OCI-LY7 (cell line): ENCODE data around the gene TBC1D2B. TPM values are rescaled to one million over a fixed set of nuclear protein-coding genes. Genes with fewer than 3 reads are reported as not detected.

Experiments
- BruUV-seq: library from RNA; stranded (reverse); fragments of 400-500 nt; replicated peaks from 2 replicates; lab custom pipeline; 2021; lab: Mats Ljungman, UMichigan
- CTCF ChIA-PET: fragments of 300-600 bp; sonication (Branson Sonifier 250); formaldehyde crosslinking; loops from one replicate; lab custom pipeline; 2022; ENCODE audit warnings: antibody characterized with exemption; ENCODE audit not compliant: unreplicated experiment; lab: Charles Lee
- POLR2A ChIA-PET: fragments of 300-600 bp; sonication (Branson Sonifier 250); formaldehyde crosslinking; loops from one replicate; lab custom pipeline; 2022; ENCODE audit warnings: antibody characterized with exemption; lab: Charles Lee
- DNase-seq: peaks from one replicate; pipeline ENCODE4 v3.0.0-alpha.2; 2015; ENCODE audit warnings: low spot score
- H2AFZ ChIP-seq: fragments of 200-600 bp; sonication (generic), shearing (Covaris generic); 2 replicates; pipeline ENCODE4 v1.6.1; 2014; ENCODE audit warnings: mild to moderate bottlenecking, antibody characterized with exemption, low read length, moderate library complexity
- H3K27ac ChIP-seq: fragments of 200-600 bp; sonication (generic); 2 replicates; pipeline ENCODE4 v1.5.1; 2014; ENCODE audit warnings: mixed run types, low read depth, mild to moderate bottlenecking, moderate library complexity, low read length, inconsistent platforms; ENCODE audit not compliant: poor library complexity, severe bottlenecking
- H3K36me3 ChIP-seq: fragments of 200-600 bp; sonication (generic); 2 replicates; pipeline ENCODE4 v1.6.1; 2014; ENCODE audit warnings: mild to moderate bottlenecking, antibody characterized with exemption, low read length, moderate library complexity, mixed read lengths; ENCODE audit not compliant: insufficient read depth
- H3K4me1 ChIP-seq: fragments of 200-600 bp; sonication (generic); 2 replicates; pipeline ENCODE4 v1.5.1; 2014; ENCODE audit warnings: mild to moderate bottlenecking, low read length; ENCODE audit not compliant: insufficient read depth, poor library complexity, severe bottlenecking
- H3K4me2 ChIP-seq: fragments of 200-600 bp; sonication (generic); 2 replicates; pipeline ENCODE4 v1.6.1; 2014; ENCODE audit warnings: mild to moderate bottlenecking, low read length
- H3K4me3 ChIP-seq: fragments of 200-600 bp; sonication (generic); 2 replicates; pipeline ENCODE4 v1.5.1; 2014; ENCODE audit warnings: mild to moderate bottlenecking, low read depth, low read length; ENCODE audit not compliant: poor library complexity, severe bottlenecking
- H3K79me2 ChIP-seq: fragments of 200-600 bp; sonication (generic); 2 replicates; pipeline ENCODE4 v1.6.1; 2016; ENCODE audit warnings: low read depth, mild to moderate bottlenecking, low read length, moderate library complexity, mixed read lengths; ENCODE audit not compliant: insufficient read depth
- H3K9me2 ChIP-seq: fragments of 200-600 bp; sonication (generic); 2 replicates; pipeline ENCODE4 v1.6.1; 2016; ENCODE audit warnings: mild to moderate bottlenecking, low read length, mixed read lengths; ENCODE audit not compliant: insufficient read depth
- H3K9me3 ChIP-seq: fragments of 200-600 bp; sonication (generic); 2 replicates; pipeline ENCODE4 v1.6.1; 2014; ENCODE audit warnings: mild to moderate bottlenecking, mixed run types, low read length, mixed read lengths
- H4K20me1 ChIP-seq: fragments of 200-600 bp; sonication (generic); 2 replicates; pipeline ENCODE4 v1.6.1; 2014; ENCODE audit warnings: mild to moderate bottlenecking, antibody characterized with exemption, low read length, moderate library complexity, mixed read lengths; ENCODE audit not compliant: insufficient read depth
- CTCF ChIP-seq: fragments of 200-600 bp; sonication (generic); conservative IDR thresholded peaks from 2 replicates; pipeline ENCODE4 v1.5.1; 2014; ENCODE audit warnings: mild to moderate bottlenecking, antibody characterized with exemption, low read length, moderate library complexity, mixed read lengths
- EZH2phosphoT487 ChIP-seq: fragments of 200-600 bp; sonication (generic); IDR thresholded peaks from 2 replicates; pipeline ENCODE4 v1.6.1; 2018; ENCODE audit warnings: low read depth, borderline replicate concordance, mild to moderate bottlenecking, mixed run types, antibody characterized with exemption, low read length, moderate library complexity, mixed read lengths
- intact Hi-C: fragments of 100-400 bp; cut with micrococcal nuclease; formaldehyde crosslinking; loops from one replicate; pipeline ENCODE4 v1.10.0; 2022; ENCODE audit not compliant: unreplicated experiment
- total RNA-seq, 2 experiments: library from RNA; depleted of rRNA in 1 of 2; stranded (reverse); fragments of >200 nt in 1 of 2; shearing (Covaris generic) in 1 of 2; gene quantifications; 2 replicates each; pipeline ENCODE4 v1.2.3, GENCODE V29; 2014 to 2022

Gene TBC1D2B
- total RNA-seq, 2 experiments from 2014 or later: 30.9 to 41.5 TPM

- Histone ChIP-seq H3K27ac (peak overlapping the region; percentile 59), H4K20me1 (no peaks in the 10 kb centered on the region), H3K9me2 (no peaks in the 10 kb centered on the region), H3K4me2 (peak overlapping the region; percentile 65), H3K4me3 (no peak overlapping the region), H3K36me3 (no peaks in the 10 kb centered on the region), H2AFZ (no peak overlapping the region), H3K4me1 (peaks cover 57% of the 10 kb centered on the region), H3K79me2 (no peaks in the 10 kb centered on the region), H3K9me3 (no peaks in the 10 kb centered on the region)
- ChIA-PET POLR2A (no interaction called here), CTCF (interaction anchor here (0.6 to 1.1 kb wide), 3 partner anchors 27 to 32 kb away, joined by 3 to 8 read pairs (median 3); no protein-coding TSS in a partner anchor)
- BruUV-seq: no TSS peak
- DNase-seq: no peak
- TF ChIP-seq CTCF (no peak), EZH2phosphoT487 (no peak)
- intact Hi-C loops: no loop called here
Measured at GRCh38 chr15:77991029-77991406, 86.5 kb downstream of the TBC1D2B start.

GRCh38 chr15:77989296-77990143, 88.0 kb downstream of the TBC1D2B start:
- no peak for TF ChIP-seq EZH2phosphoT487
- no peak for TF ChIP-seq CTCF
- BruUV-seq: no TSS peak
- ChIA-PET POLR2A (interaction anchor here (0.7 kb wide), 1 partner anchor 210 kb away, joined by 3 read pairs; no protein-coding TSS in a partner anchor), CTCF (no interaction called here)
- no peak for DNase-seq
- H4K20me1 ChIP-seq: no peaks in the 10 kb centered on the region
- H3K4me1 ChIP-seq: peaks cover 48% of the 10 kb centered on the region
- H3K9me3 ChIP-seq: no peaks in the 10 kb centered on the region
- no peak overlapping the region for H2AFZ ChIP-seq
- no peak overlapping the region for H3K4me3 ChIP-seq
- intact Hi-C loops: no loop called here
- H3K27ac ChIP-seq: peak overlapping the region; percentile 59
- no peaks in the 10 kb centered on the region for H3K79me2 ChIP-seq
- H3K4me2 ChIP-seq: peak overlapping the region; percentile 65
- H3K36me3 ChIP-seq: no peaks in the 10 kb centered on the region
- H3K9me2 ChIP-seq: no peaks in the 10 kb centered on the region
